ENCODE measurements around the gene ALDH1L1.

DNA sequence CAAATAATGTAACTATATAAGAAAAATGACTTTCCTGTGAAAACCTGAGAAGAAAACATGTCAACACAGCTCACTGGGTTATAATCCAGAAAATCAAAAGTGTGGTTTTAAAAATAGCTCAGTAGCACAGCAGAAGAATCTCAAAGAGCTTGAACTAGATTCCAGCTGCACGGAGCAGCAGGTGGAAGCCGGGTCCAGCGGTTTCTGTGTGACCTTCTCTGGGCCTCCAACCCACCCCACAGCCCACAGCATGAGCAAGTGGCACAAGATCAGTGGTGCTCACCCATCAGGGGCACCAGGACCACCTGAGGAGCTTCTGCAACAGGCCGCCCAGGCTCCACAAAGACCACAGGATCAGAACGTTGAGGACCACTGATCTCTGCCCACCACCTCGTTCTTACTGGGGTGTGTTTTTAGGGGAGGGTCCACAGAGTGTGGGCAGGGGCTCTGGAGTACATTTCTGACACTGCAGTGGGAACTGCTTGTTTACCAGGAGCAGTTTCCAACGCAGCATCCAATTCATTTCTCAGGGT lies 119.7 kb downstream of the ALDH1L1 start:
- no peak for TF ChIP-seq CTCF (IDR thresholded peaks at IDR 0.05)
- no peak for TF ChIP-seq POLR2A (IDR thresholded peaks at IDR 0.05)

Data from body of pancreas (tissue), 4 donors.